WI38 (cell line): ENCODE data around the gene RNF20.
"Not testable (repeated sequence)": the region's sequence is repeated elsewhere in the genome, so short reads cannot be mapped to it uniquely, and the experiment has no call there.

ENCODE experiments used
- H3K4me3 ChIP-seq: 2 replicates; pipeline ENCODE4 v1.5.1; 2011; ENCODE audit warnings: low read depth, mild to moderate bottlenecking, control low read depth, low read length
- TF ChIP-seq, protein P1 (sequence below): IDR thresholded peaks from 2 replicates; pipeline ENCODE4 v1.5.1; 2012; ENCODE audit warnings: low read depth, mild to moderate bottlenecking, control low read depth, low read length

RNF20 gene

DNA sequence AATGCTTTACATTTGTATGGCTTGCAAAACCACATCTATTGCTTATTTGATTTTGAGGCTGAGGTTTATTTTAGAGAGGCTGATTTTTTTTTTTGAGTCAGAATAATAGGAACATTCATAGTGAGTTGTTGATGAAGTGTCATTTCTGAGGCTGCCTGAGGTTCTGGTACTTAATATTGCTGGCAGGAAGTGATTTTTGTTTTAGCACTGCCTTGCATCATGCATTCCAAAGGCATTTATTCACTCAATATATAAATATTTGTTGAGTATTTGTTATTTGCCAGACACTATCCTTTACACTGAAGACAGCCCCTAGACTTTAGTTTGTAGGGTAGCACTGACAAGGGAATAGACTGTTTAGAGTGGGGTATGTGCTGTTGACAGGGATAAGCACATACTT, 2.7 kb downstream of the RNF20 start:
- TF ChIP-seq, protein P1, sequence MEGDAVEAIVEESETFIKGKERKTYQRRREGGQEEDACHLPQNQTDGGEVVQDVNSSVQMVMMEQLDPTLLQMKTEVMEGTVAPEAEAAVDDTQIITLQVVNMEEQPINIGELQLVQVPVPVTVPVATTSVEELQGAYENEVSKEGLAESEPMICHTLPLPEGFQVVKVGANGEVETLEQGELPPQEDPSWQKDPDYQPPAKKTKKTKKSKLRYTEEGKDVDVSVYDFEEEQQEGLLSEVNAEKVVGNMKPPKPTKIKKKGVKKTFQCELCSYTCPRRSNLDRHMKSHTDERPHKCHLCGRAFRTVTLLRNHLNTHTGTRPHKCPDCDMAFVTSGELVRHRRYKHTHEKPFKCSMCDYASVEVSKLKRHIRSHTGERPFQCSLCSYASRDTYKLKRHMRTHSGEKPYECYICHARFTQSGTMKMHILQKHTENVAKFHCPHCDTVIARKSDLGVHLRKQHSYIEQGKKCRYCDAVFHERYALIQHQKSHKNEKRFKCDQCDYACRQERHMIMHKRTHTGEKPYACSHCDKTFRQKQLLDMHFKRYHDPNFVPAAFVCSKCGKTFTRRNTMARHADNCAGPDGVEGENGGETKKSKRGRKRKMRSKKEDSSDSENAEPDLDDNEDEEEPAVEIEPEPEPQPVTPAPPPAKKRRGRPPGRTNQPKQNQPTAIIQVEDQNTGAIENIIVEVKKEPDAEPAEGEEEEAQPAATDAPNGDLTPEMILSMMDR: no peak
- no peak overlapping the region for H3K4me3 ChIP-seq

DNA sequence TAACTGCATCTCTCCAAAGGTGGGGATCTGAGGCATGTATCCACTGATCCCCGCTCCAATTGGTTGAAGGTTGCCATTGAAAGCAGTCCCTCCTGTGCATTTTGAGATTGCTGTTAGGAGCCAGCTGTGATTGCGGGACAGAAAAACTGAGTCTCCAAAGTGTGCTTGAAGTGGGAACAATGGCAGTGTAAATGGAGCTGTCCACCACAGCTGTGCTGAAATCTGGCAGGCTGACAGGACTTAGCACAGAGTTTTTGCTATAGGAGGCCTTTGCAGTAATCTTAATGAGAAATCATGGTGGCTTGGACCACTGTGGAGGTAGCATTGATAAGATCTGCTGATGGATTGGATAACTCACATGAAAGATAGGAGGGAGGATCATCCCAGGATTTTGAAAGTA, 3.3 kb downstream of the RNF20 start:
- TF ChIP-seq, protein P1: no peak
- no peak overlapping the region for H3K4me3 ChIP-seq

DNA sequence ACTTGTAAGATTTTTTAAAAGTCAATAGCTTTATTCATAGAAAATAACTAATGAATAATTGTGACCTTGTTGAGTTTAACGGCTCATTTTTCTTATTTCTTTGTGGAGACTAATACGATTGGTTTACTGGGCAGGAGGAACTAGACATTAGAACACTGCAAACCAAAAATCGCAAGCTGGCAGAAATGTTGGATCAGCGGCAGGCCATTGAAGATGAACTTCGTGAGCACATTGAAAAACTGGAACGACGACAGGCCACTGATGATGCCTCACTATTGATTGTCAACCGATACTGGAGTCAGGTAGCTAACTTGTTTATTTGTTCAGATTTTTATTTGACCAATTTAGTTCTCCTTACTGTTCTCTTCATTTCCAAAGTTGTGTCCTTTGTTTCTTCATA, 6.4 kb downstream of the RNF20 start:
- TF ChIP-seq, protein P1: no peak
- H3K4me3 ChIP-seq: no peak overlapping the region

DNA sequence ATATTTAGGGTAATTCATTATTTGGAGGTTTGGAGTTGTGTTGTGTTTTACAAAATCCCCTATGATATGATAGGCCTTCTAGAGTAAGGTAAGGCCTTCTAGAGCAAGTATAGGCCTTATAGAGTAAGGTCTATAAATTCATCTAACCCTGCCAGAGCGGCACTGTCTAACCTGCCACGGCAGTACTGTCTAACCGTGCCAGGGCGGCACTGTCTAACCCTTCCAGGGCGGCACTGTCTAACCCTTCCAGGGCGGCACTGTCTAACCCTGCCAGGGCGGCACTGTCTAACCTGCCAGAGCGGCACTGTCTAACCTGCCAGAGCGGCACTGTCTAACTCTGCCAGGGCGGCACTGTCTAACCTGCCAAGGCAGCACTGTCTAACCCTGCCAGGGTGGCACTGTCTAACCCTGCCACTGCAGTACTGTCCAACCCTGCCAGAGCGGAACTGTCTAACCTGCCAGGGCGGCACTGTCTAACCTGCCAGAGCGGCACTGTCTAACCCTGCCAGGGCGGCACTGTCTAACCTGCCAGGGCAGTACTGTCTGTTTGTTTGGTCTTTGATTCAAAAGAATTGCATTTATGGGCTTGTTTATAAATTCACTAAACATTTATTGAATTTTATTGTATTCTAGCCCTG, 9.6 kb downstream of the RNF20 start:
- TF ChIP-seq, protein P1: no peak
- H3K4me3 ChIP-seq: no peak overlapping the region

DNA sequence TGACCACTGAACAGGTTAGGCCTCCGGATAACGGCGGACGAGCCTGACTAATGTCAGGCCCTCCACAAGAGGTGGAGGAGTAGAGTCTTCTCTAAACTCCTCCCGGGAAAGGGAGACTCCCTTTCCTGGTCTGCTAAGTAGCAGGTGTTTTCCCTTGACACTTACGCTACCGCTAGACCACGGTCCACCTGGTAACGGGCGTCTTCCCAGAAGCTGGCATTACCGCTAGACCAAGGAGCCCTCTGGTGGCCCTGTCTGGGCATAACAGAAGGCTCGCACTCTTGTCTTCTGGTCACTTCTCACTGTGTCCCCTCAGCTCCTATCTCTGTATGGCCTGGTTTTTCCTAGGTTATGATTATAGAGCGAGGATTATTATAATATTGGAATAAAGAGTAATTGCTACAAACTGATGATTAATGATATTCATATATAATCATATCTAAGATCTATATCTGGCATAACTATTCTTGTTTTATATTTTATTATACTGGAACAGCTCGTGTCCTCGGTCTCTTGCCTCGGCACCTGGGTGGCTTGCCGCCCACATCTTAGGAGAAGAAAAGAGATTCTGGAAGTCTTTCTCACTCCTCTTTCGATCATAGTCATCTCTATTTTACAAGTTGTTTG, 15.9 kb downstream of the RNF20 start:
- not testable (repeated sequence) for H3K4me3 ChIP-seq

DNA sequence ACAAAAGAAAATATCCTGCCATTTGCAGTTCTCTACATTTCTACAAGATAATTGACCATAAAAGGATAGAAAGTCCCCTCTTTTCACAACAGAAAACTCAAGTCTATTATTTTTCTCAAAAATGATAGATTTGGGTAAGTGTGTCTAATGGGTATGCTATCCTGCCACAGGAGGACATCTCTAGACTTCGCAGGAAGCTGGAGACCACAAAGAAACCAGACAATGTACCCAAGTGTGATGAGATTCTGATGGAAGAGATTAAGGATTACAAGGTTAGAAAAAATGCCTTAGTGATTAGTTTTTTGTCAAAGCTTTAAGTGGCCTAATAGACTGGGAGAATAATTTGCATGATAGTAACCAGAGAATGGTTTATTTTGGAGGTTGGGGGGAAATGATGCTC, 28.1 kb downstream of the RNF20 start:
- H3K4me3 ChIP-seq: no peak overlapping the region
- TF ChIP-seq, protein P1: no peak

DNA sequence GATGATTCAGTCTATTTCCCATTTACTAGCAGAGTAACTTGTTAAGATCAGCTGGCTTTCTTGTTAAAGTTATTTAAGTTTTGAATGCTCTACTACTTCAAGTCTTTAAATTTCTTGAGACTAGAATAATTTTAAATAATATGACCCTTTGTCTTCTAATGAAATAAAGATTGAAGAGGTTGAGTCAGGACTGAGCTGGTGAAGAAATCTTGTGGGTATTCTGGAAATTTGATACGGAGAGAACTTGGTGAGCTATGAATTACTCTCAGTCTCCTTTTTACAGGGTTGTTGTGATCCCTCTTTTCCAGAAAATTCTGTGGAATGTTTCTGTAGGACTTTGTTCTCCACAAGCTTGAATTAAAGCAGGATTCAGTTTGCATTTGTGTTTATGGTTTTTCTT, 29.3 kb downstream of the RNF20 start:
- TF ChIP-seq, protein P1: no peak
- H3K4me3 ChIP-seq: no peak overlapping the region

DNA sequence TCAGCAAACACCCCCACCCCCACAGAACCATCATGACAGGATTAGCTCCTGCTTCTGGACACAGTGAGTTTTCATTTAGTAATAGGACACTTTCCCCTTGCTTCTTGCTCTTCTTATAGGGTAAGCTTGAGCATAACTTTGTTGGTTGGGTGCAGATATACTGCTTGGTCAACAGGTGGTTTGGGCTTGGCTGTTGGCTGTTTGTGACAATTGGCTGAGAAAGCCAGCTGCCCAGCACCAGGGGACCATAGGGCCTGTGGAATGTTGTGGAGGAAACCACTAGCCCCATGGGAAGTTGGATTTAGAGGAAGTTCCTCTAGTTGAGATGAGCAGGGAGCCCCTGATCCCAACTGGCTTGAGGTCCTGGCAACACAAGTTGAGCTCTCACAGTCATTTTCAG, 30.6 kb downstream of the RNF20 start:
- H3K4me3 ChIP-seq: no peak overlapping the region
- TF ChIP-seq, protein P1: no peak
